SK-N-SH treated with all-trans-retinoic acid at 6 μM for 48 hours (cell line): ENCODE measurements around the gene TJP2.

ENCODE experiments used
- ATAC-seq: fragments of 200-7000 bp; cut with Tn5 transposase; 3 replicates; pipeline ENCODE4 v1.9.1; 2020; ENCODE audit warnings: mild to moderate bottlenecking, moderate library complexity
- BACH2 ChIP-seq: fragments of 250-450 bp; sonication (Bioruptor Pico); IDR thresholded peaks from 2 replicates; pipeline ENCODE4 v1.9.0; 2021; ENCODE audit warnings: mild to moderate bottlenecking, borderline replicate concordance
- CREB5 ChIP-seq: fragments of 250-450 bp; sonication (Bioruptor Pico); IDR thresholded peaks from 2 replicates; pipeline ENCODE4 v1.5.1; 2020; ENCODE audit warnings: low read depth, mild to moderate bottlenecking, moderate library complexity
- CSDC2 ChIP-seq: fragments of 250-450 bp; sonication (Bioruptor Pico); IDR thresholded peaks from 2 replicates; pipeline ENCODE4 v1.5.0; 2020; ENCODE audit warnings: mild to moderate bottlenecking, moderate library complexity
- CSRNP3 ChIP-seq: fragments of 250-450 bp; sonication (Bioruptor Pico); IDR thresholded peaks from 2 replicates; pipeline ENCODE4 v1.5.1; 2021; ENCODE audit warnings: mild to moderate bottlenecking, moderate library complexity
- ESRRG ChIP-seq: fragments of 250-450 bp; sonication (Bioruptor Pico); IDR thresholded peaks from 2 replicates; pipeline ENCODE4 v1.6.1; 2021; ENCODE audit warnings: mild to moderate bottlenecking
- GLIS3 ChIP-seq: fragments of 250-450 bp; sonication (Bioruptor Pico); IDR thresholded peaks from 2 replicates; pipeline ENCODE4 v1.5.0; 2020; ENCODE audit warnings: mild to moderate bottlenecking, moderate library complexity
- OSR1 ChIP-seq: fragments of 250-450 bp; sonication (Bioruptor Pico); IDR thresholded peaks from 2 replicates; pipeline ENCODE4 v1.8.0; 2022; ENCODE audit warnings: moderate library complexity, mild to moderate bottlenecking, inconsistent platforms
- PATZ1 ChIP-seq: fragments of 250-450 bp; sonication (Bioruptor Pico); IDR thresholded peaks from 2 replicates; pipeline ENCODE4 v1.8.0; 2020; ENCODE audit warnings: mild to moderate bottlenecking, moderate library complexity, borderline replicate concordance
- POU6F1 ChIP-seq: fragments of 250-450 bp; sonication (Bioruptor Pico); IDR thresholded peaks from 2 replicates; pipeline ENCODE4 v1.8.0; 2021; ENCODE audit warnings: low read depth, mild to moderate bottlenecking, moderate library complexity, borderline replicate concordance
- PPARA ChIP-seq: fragments of 250-450 bp; sonication (Bioruptor Pico); IDR thresholded peaks from 2 replicates; pipeline ENCODE4 v1.5.0; 2020; ENCODE audit warnings: mild to moderate bottlenecking, borderline replicate concordance
- RARB ChIP-seq: fragments of 250-450 bp; sonication (Bioruptor Pico); IDR thresholded peaks from 2 replicates; pipeline ENCODE4 v1.8.0; 2021; ENCODE audit warnings: mild to moderate bottlenecking, moderate library complexity
- TCF4 ChIP-seq: fragments of 250-450 bp; sonication (Bioruptor Pico); IDR thresholded peaks from 2 replicates; pipeline ENCODE4 v1.8.0; 2021; ENCODE audit warnings: mild to moderate bottlenecking, moderate library complexity, borderline replicate concordance
- TOX ChIP-seq: fragments of 250-450 bp; sonication (Bioruptor Pico); IDR thresholded peaks from 2 replicates; pipeline ENCODE4 v1.8.0; 2021; ENCODE audit warnings: mild to moderate bottlenecking, moderate library complexity, borderline replicate concordance
- TSHZ2 ChIP-seq: fragments of 250-450 bp; sonication (Bioruptor Pico); IDR thresholded peaks from 2 replicates; pipeline ENCODE4 v1.5.0; 2020; ENCODE audit warnings: mild to moderate bottlenecking, moderate library complexity
- ZC3H10 ChIP-seq: fragments of 250-450 bp; sonication (Bioruptor Pico); IDR thresholded peaks from 2 replicates; pipeline ENCODE4 v1.5.1; 2021; ENCODE audit warnings: mild to moderate bottlenecking, moderate library complexity
- ZFP3 ChIP-seq: fragments of 250-450 bp; sonication (Bioruptor Pico); IDR thresholded peaks from 2 replicates; pipeline ENCODE4 v1.5.0; 2020; ENCODE audit warnings: mild to moderate bottlenecking, moderate library complexity
- ZFP30 ChIP-seq: fragments of 450-650 bp; formaldehyde crosslinking; IDR thresholded peaks from 2 replicates; pipeline ENCODE4 v1.5.0; 2022; ENCODE audit warnings: mild to moderate bottlenecking, moderate library complexity
- ZNF565 ChIP-seq: fragments of 450-650 bp; formaldehyde crosslinking; conservative IDR thresholded peaks from 2 replicates; pipeline ENCODE4 v1.5.0; 2020; ENCODE audit warnings: low read depth, mild to moderate bottlenecking, moderate library complexity
- ZNF8 ChIP-seq: fragments of 450-650 bp; formaldehyde crosslinking; IDR thresholded peaks from 2 replicates; pipeline ENCODE4 v1.5.0; 2020; ENCODE audit warnings: mild to moderate bottlenecking, moderate library complexity

The TJP2 gene

GRCh38 chr9:69181908-69182353 is 7.9 kb downstream of the TJP2 start (continued):
- no peak for TF ChIP-seq BACH2
- no peak; the same call in 1 of the 2 replicates for TF ChIP-seq CSRNP3 (CRISPR knock-in tag)
- no peak for TF ChIP-seq TSHZ2 (CRISPR knock-in tag)
- TF ChIP-seq GLIS3 (CRISPR knock-in tag): no peak
- no peak for TF ChIP-seq ZC3H10 (CRISPR knock-in tag)
- no peak for TF ChIP-seq ZFP30

- TF ChIP-seq ZNF565 (CRISPR knock-in tag) (no peak), ZFP3 (CRISPR knock-in tag) (no peak), GLIS3 (CRISPR knock-in tag) (no peak), POU6F1 (CRISPR knock-in tag) (no peak), TOX (no peak), PATZ1 (CRISPR knock-in tag) (no peak), ZNF8 (no peak), OSR1 (CRISPR knock-in tag) (no peak), BACH2 (no peak), PPARA (no peak), CREB5 (no peak), RARB (CRISPR knock-in tag) (no peak), ESRRG (CRISPR knock-in tag) (no peak), CSDC2 (CRISPR knock-in tag) (no peak), TCF4 (CRISPR knock-in tag) (no peak), CSRNP3 (CRISPR knock-in tag) (no peak), ZFP30 (no peak)
- TF ChIP-seq, all 23 proteins: peak for 0
- no peak for ATAC-seq
These were observed 10.2 kb downstream of the TJP2 start for GRCh38 chr9:69184266-69184665.

GRCh38 chr9:69186841-69187611 is 12.9 kb downstream of the TJP2 start:
- ATAC-seq: peak; percentile 64
- TF ChIP-seq ZFP30 (no peak), TCF4 (CRISPR knock-in tag) (no peak), TOX (no peak), ZFP3 (CRISPR knock-in tag) (no peak), POU6F1 (CRISPR knock-in tag) (no peak), CSDC2 (CRISPR knock-in tag) (no peak), PATZ1 (CRISPR knock-in tag) (no peak), GLIS3 (CRISPR knock-in tag) (no peak), ZNF565 (CRISPR knock-in tag) (no peak)
